ENCODE results near the gene UNC45A. TPM values are rescaled to one million over a fixed set of nuclear protein-coding genes. Genes with fewer than 3 reads are reported as not detected.
A peak's percentile ranks its signal among the peaks of the same experiment; 100 is the strongest.

UNC45A gene
- total and polyA plus RNA-seq, 2 of the 13 experiments (the other 11 are each of a cell fraction or from before 2014, with no cell fraction given), result 33.8 to 39.7 TPM

GRCh38 chr15:90954712-90955623, 19.9 kb downstream of the UNC45A start, which contains the start of gene RCCD1 (continued):
- TF ChIP-seq ZBTB4 (CRISPR knock-in tag; IDR thresholded peaks at IDR 0.05; ENCODE audit: borderline replicate concordance) (no peak), TMF1 (CRISPR knock-in tag; IDR thresholded peaks at IDR 0.05; ENCODE audit: low read depth) (peak; percentile 91), CCDC6 (CRISPR knock-in tag; IDR thresholded peaks at IDR 0.05) (peak; percentile 79; the same call in 1 of the 2 replicates), ZKSCAN1 (IDR thresholded peaks at IDR 0.05; ENCODE audit: low read length) (no peak), HDAC2 (CRISPR knock-in tag; IDR thresholded peaks at IDR 0.05) (peak; percentile 52), ZNF691 (CRISPR knock-in tag; IDR thresholded peaks at IDR 0.05; ENCODE audit: borderline replicate concordance, low read depth) (no peak; the same call in 1 of the 2 replicates), MZF1 (CRISPR knock-in tag; IDR thresholded peaks at IDR 0.05; ENCODE audit: borderline replicate concordance) (no peak), SP1 (IDR thresholded peaks at IDR 0.05) (no peak), SP1 (CRISPR knock-in tag; IDR thresholded peaks at IDR 0.05) (peak; percentile 52; the same call in 1 of the 2 replicates), ZNF607 (CRISPR knock-in tag; IDR thresholded peaks at IDR 0.05; ENCODE audit: borderline replicate concordance) (peak; percentile 88), ZNF460 (CRISPR knock-in tag; IDR thresholded peaks at IDR 0.05; ENCODE audit: borderline replicate concordance) (no peak), CENPBD1 (CRISPR knock-in tag; IDR thresholded peaks at IDR 0.05; ENCODE audit: borderline replicate concordance, low read depth) (no peak)
- TF ChIP-seq, protein P1, sequence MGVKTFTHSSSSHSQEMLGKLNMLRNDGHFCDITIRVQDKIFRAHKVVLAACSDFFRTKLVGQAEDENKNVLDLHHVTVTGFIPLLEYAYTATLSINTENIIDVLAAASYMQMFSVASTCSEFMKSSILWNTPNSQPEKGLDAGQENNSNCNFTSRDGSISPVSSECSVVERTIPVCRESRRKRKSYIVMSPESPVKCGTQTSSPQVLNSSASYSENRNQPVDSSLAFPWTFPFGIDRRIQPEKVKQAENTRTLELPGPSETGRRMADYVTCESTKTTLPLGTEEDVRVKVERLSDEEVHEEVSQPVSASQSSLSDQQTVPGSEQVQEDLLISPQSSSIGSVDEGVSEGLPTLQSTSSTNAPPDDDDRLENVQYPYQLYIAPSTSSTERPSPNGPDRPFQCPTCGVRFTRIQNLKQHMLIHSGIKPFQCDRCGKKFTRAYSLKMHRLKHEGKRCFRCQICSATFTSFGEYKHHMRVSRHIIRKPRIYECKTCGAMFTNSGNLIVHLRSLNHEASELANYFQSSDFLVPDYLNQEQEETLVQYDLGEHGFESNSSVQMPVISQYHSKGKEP (CRISPR knock-in tag; IDR thresholded peaks at IDR 0.05), result no peak
- TF ChIP-seq, protein P2, sequence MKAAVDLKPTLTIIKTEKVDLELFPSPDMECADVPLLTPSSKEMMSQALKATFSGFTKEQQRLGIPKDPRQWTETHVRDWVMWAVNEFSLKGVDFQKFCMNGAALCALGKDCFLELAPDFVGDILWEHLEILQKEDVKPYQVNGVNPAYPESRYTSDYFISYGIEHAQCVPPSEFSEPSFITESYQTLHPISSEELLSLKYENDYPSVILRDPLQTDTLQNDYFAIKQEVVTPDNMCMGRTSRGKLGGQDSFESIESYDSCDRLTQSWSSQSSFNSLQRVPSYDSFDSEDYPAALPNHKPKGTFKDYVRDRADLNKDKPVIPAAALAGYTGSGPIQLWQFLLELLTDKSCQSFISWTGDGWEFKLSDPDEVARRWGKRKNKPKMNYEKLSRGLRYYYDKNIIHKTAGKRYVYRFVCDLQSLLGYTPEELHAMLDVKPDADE (CRISPR knock-in tag; IDR thresholded peaks at IDR 0.05), result 0 out of 2 replicates have a peak, but pooled peaks have one; percentile 59
- TF ChIP-seq, protein P3, sequence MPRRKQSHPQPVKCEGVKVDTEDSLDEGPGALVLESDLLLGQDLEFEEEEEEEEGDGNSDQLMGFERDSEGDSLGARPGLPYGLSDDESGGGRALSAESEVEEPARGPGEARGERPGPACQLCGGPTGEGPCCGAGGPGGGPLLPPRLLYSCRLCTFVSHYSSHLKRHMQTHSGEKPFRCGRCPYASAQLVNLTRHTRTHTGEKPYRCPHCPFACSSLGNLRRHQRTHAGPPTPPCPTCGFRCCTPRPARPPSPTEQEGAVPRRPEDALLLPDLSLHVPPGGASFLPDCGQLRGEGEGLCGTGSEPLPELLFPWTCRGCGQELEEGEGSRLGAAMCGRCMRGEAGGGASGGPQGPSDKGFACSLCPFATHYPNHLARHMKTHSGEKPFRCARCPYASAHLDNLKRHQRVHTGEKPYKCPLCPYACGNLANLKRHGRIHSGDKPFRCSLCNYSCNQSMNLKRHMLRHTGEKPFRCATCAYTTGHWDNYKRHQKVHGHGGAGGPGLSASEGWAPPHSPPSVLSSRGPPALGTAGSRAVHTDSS (CRISPR knock-in tag; conservative IDR thresholded peaks at IDR 0.05), result no peak

Measured in HepG2 (cell line).